ENCODE data around the gene QARS1.

QARS1 gene

GRCh38 chr3:49120438-49121131 is 16.0 kb upstream of the QARS1 start, which contains the start of gene USP19:
Gene USP19, minus strand, starts transcription at chr3:49120823. Its CDS starts 1,678 bp downstream, at chr3:49119145.
- peak; percentile 84 to 88 for DNase-seq (ENCODE audit: low read depth in 2 of 2)

GRCh38 chr3:49120096-49120437 is 15.5 kb upstream of the QARS1 start:
- DNase-seq (ENCODE audit: low read depth in 2 of 2), result no peak

GRCh38 chr3:49119439-49119838 is 14.9 kb upstream of the QARS1 start:
- no peak for DNase-seq (ENCODE audit: low read depth in 2 of 2)

- DNase-seq (ENCODE audit: low read depth in 2 of 2), result no peak
These were observed 14.5 kb upstream of the QARS1 start for GRCh38 chr3:49119036-49119435.

GRCh38 chr3:49112262-49112661 is 7.7 kb upstream of the QARS1 start:
- no peak for DNase-seq (ENCODE audit: low read depth in 2 of 2)

DNA sequence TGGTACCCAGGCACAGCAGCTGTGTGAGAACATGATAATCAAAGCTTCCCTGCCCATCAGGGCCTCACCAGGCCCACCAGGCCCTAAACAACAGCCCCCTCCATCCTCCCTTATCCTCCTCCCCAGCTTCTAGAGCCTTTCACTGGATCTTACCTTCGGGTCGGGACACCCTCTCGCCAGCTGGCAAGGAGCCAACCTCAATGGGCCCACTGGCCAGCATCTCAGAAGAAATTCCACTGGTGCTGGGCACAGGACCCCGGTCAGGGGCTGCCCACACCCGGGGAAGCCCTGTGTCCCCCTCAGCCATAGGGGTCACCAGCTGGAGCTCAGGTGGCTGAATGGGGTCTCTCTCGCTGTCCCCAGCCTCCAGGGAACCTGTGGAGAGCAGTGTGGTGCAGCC is 6.8 kb upstream of the QARS1 start:
- DNase-seq (ENCODE audit: low read depth in 2 of 2), result no peak

GRCh38 chr3:49110780-49111179 is 6.2 kb upstream of the QARS1 start:
- no peak for DNase-seq (ENCODE audit: low read depth in 2 of 2)

DNA sequence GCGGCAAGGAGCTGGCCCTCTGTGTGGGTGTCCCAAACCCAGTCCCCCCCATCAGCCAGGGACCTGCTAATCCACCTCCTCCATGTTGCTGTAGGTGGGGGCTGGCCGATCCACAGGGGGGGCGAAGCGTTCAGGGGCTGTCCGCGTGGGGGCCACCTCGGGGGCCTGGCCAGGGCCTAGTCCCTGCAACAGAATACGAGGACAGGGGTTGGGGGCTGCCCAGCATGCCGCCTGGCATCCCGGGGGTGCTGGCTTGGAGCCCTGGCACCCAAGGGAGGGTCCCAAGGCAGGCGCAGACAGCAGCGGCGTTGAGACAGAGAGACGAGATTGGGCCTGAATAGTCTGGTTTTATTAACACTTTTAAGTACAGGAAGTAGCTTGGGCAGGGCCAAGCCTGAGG is 3.8 kb upstream of the QARS1 start:
- no peak for DNase-seq (ENCODE audit: low read depth in 2 of 2)

- no peak for DNase-seq (ENCODE audit: low read depth in 2 of 2)
These were observed 518 bp downstream of the QARS1 start for GRCh38 chr3:49104052-49104426.

DNA sequence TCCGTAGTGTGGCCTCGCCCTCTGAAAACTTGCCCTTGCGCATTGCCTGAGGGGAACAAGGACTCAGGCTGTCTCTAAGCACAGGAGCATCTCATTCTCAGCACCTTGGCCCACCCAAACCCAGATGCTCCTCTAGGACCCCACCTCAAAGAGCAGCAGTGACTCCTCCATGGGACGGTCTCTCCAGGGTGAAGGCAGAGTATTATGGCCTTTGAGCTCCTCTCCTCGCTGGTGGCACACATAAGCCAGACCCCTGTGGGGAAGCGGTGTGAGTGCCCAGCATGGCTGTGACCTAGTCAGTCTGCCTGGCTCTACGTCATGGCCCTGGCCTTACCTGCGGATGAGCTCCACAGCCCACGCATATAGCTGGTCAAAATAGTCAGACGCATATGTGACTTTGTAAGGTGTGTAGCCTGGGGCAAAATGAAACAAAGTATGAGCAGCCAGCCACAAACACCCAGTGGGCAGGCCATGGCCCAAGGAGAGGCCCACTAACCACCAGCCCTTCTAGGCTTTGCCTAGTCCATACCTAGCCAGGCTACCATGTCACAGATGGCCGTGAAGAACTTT is 4.4 kb downstream of the QARS1 start:
- DNase-seq (ENCODE audit: low read depth in 2 of 2), result no peak

DNA sequence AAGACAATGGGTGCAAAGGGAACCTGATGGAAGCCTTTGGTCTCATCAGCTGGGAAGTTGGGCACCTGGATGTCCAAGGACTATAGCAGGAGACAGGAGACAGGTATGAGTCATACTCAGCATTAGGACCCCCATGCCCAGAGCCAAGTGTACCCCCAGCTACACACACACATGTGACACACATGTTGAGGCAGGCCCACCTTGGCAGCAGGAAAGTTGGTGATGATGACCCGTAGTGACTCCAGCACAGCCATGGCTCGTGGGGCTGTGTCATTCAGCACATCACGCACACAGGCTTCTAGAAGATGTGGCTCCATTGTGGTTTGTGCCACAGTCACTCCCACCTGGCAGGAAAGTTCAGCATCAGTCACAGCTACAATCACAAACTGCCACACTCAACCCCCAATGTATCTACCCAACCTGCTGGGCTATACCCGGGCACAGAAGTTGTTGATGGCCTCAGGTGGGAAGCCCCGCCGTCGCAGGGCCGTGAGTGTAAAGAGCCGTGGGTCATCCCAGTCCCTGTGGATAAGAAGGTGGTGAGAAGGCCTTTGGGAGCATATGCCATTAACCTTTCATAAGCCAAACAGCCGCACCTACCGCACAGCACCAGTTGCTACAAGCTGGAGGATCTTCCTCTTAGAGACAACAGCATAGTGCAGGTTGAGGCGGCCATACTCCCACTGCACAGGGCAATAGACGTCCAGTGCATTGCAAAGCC is 5.5 kb downstream of the QARS1 start:
- DNase-seq (ENCODE audit: low read depth in 2 of 2), result no peak

- DNase-seq (ENCODE audit: low read depth in 2 of 2), result no peak
These were observed 6.1 kb downstream of the QARS1 start for GRCh38 chr3:49098429-49098828.

- peak; percentile 92 to 93 for DNase-seq (ENCODE audit: low read depth in 2 of 2)
These were observed 10.4 kb downstream of the QARS1 start, which contains the start of gene QRICH1 for GRCh38 chr3:49093853-49094767. Gene QRICH1, minus strand, starts transcription at chr3:49094071. Its CDS starts 17,054 bp downstream, at chr3:49077017.

DNA sequence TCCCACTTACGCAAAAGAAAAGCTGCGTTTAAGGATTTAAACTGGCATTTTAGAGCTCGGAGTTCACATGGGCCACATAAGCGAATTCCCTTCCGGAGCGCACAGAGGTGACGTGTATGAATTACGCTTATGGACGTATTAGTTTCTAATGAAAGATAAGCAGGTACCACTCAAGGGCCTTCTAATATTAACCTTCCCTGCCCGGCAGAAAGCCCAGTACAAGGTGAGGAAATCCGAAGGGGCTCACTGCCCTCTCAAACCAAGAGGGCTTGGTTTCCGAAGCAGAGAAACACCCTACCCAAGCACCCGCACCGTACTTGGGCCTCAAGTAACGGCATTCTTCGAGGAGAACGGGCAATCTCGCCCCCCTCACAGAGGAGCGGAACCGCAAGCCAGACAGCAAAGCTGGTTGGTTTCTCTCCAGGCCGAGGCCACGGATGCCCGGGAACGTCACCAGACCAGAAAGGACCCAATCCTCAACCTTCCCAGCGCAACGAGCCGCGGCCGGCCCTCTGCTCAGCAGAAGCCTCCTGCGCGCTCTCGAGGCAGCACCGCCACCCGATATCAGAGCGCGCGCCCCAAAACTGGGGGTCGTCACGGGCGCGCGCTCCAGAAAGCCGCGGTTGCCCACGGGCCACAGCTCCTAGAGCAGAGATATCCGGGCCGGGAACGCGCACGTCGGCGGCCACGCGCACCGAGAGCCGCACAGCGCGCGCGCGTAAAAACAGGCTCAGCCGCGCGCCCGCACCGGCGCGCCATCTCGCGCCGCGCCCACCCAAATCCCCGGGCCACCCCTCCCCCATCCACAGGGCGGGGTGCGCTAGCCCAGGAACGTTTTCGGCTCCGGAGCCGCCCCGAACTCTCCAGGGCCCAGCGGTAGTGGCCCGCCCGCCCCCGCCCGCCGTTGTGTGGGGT is 11.4 kb downstream of the QARS1 start:
- DNase-seq (ENCODE audit: low read depth in 2 of 2), result peak; percentile 59 to 61

GRCh38 chr3:49081429-49081828 is 23.1 kb downstream of the QARS1 start:
- no peak for DNase-seq (ENCODE audit: low read depth in 2 of 2)

DNA sequence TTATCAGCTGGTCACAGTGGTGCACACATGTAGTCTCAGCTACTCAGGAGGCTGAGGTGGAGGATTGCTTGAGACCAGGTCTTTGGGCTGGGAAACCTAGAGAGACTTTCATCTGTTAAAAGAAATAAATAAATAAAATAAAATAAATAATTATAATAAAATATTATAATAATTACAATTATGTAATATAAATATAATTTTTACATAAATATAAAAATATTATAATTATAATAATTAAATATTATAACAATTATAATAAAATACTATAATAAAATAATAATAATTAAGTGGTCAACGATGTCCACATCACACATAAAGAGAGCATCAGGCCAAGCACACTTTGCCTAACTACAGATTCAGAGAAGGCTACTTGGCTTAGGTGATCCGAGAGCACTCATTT is 25.3 kb downstream of the QARS1 start:
- DNase-seq (ENCODE audit: low read depth in 2 of 2), result no peak

- DNase-seq (ENCODE audit: low read depth in 2 of 2), result no peak
These were observed 27.9 kb downstream of the QARS1 start for GRCh38 chr3:49076646-49077045.

GRCh38 chr3:49076116-49076515 is 28.4 kb downstream of the QARS1 start:
- no peak for DNase-seq (ENCODE audit: low read depth in 2 of 2)

DNA sequence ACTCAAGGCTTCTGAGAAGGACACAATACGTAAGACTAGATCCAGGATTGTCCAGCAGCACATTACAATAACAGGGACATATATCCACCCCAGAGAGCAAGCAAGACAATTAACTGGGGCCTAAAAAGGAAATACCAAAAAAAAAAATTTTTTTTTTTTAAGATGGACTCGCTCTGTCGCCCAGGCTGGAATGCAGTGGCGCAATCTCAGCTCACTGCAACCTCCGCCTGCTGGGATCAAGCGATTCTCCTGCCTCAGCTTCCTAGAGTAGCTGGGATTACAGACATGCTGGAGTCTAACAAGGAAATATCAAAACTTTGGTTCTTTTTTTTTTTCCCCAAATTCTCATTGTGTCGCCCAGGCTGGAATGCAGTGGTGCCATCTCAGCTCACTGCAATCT is 46.5 kb downstream of the QARS1 start:
- no peak for DNase-seq (ENCODE audit: low read depth in 2 of 2)

- no peak for DNase-seq (ENCODE audit: low read depth in 2 of 2)
These were observed 47.3 kb downstream of the QARS1 start for GRCh38 chr3:49057268-49057667.

DNA sequence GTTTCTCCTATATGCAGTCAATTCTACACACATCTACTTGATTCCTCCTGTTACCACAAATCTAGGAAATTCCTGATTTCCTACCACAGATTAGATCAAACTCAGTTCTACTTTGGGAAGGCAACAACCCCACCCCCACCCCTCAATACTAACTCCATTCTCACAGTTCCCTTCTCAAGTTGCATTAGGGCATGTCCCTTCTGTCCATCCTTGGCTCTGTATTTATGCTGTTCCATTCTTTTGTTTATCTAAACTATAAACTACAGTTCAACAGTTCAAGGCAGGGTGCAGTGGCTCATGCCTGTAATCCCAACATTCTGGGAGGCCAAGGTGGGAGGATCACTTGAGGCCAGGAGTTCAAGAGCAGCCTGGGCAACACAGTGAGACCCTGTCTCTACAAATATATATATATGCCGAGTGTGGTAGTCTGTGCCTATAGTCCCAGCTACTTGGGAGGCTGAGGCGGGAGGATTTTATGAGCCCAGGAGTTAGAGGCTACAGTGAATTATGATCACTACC is 50.2 kb downstream of the QARS1 start:
- DNase-seq (ENCODE audit: low read depth in 2 of 2), result no peak

All from activated CD8-positive, alpha-beta memory T cell treated with anti-CD3 and anti-CD28 coated beads for 4 hours (primary cell).